Stimulated activated CD8-positive, alpha-beta memory T cell treated with anti-CD3 and anti-CD28 coated beads, Interleukin-4, amount 100 ng/mL, for 4 hours (primary cell): ENCODE data around the gene SLC25A18.
"Not testable (repeated sequence)": the region's sequence is repeated elsewhere in the genome, so short reads cannot be mapped to it uniquely, and the experiment has no call there.

ENCODE experiments used
- DNase-seq, 2 donors: peaks; one replicate each; pipeline ENCODE4 v3.0.0-alpha.2; 2020; ENCODE audit warnings: low read depth in 2 of 2, low spot score in 1 of 2

Gene SLC25A18

GRCh38 chr22:17562906-17563870 is at the start of gene SLC25A18:
Gene SLC25A18, plus strand, starts transcription at chr22:17563498. Its CDS starts 16,447 bp downstream, at chr22:17579945.
- DNase-seq, result no peak

GRCh38 chr22:17513612-17514011 is 49.7 kb upstream of the SLC25A18 start:
- no peak for DNase-seq

- DNase-seq, result no peak
Measured at GRCh38 chr22:17514084-17514483, 49.2 kb upstream of the SLC25A18 start.

GRCh38 chr22:17518406-17518805 is 44.9 kb upstream of the SLC25A18 start:
- no peak for DNase-seq

GRCh38 chr22:17521971-17522370 is 41.3 kb upstream of the SLC25A18 start:
- DNase-seq, result not testable (repeated sequence)

- no peak for DNase-seq
Measured at GRCh38 chr22:17523925-17524324, 39.4 kb upstream of the SLC25A18 start.

- DNase-seq, result no peak
Measured at GRCh38 chr22:17536269-17536668, 27.0 kb upstream of the SLC25A18 start.

- DNase-seq, result no peak
Measured at GRCh38 chr22:17537155-17537554, 26.1 kb upstream of the SLC25A18 start.

- DNase-seq, result no peak
Measured at GRCh38 chr22:17540481-17540880, 22.8 kb upstream of the SLC25A18 start.

- no peak for DNase-seq
Measured at GRCh38 chr22:17541476-17541875, 21.8 kb upstream of the SLC25A18 start.

GRCh38 chr22:17542452-17542851 is 20.8 kb upstream of the SLC25A18 start:
- DNase-seq, result no peak

GRCh38 chr22:17548010-17548755 is 15.1 kb upstream of the SLC25A18 start:
- no peak for DNase-seq

- DNase-seq, result no peak
Measured at GRCh38 chr22:17548756-17549035, 14.6 kb upstream of the SLC25A18 start.

- no peak for DNase-seq
Measured at GRCh38 chr22:17549183-17549582, 14.1 kb upstream of the SLC25A18 start.

GRCh38 chr22:17549655-17550054 is 13.6 kb upstream of the SLC25A18 start:
- no peak for DNase-seq

- DNase-seq, result no peak
Measured at GRCh38 chr22:17552737-17553136, 10.6 kb upstream of the SLC25A18 start.

GRCh38 chr22:17554814-17555213 is 8.5 kb upstream of the SLC25A18 start:
- no peak for DNase-seq

GRCh38 chr22:17559188-17559587 is 4.1 kb upstream of the SLC25A18 start:
- DNase-seq, result no peak

GRCh38 chr22:17563936-17564391 is 666 bp downstream of the SLC25A18 start:
- no peak for DNase-seq

GRCh38 chr22:17566016-17566687 is 2.9 kb downstream of the SLC25A18 start:
- DNase-seq, result not testable (repeated sequence)

- DNase-seq, result no peak
Measured at GRCh38 chr22:17566776-17567175, 3.5 kb downstream of the SLC25A18 start.
